ENCODE data around the gene TFF2.

Gene TFF2

GRCh38 chr21:42306366-42307035 lies 44.3 kb downstream of the TFF2 start:
- no peak for DNase-seq (ENCODE audit: extremely low read depth in 1 of 2, low read depth in 1 of 2)

DNA sequence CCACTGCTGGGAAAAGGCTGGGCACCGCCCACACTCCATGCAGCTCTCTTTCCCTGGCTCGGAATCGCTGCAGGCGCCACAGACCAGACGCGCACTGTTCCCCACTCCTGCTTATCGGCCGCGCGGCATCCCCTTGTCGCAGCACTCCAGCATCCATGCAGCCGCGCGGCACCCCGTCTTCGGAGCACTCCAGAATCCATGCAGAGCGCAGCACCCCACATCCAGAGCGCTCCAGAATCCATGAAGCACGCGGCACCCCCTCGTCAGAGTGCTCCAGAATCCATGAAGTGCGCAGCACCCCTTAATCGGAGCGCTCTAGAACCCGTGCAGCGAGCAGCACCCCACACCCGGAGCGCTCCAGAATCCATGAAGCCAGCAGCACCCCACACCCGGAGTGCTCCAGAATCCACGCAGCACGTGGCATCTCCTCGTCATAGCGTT lies 45.1 kb downstream of the TFF2 start:
- no peak for DNase-seq (ENCODE audit: extremely low read depth in 1 of 2, low read depth in 1 of 2)

DNA sequence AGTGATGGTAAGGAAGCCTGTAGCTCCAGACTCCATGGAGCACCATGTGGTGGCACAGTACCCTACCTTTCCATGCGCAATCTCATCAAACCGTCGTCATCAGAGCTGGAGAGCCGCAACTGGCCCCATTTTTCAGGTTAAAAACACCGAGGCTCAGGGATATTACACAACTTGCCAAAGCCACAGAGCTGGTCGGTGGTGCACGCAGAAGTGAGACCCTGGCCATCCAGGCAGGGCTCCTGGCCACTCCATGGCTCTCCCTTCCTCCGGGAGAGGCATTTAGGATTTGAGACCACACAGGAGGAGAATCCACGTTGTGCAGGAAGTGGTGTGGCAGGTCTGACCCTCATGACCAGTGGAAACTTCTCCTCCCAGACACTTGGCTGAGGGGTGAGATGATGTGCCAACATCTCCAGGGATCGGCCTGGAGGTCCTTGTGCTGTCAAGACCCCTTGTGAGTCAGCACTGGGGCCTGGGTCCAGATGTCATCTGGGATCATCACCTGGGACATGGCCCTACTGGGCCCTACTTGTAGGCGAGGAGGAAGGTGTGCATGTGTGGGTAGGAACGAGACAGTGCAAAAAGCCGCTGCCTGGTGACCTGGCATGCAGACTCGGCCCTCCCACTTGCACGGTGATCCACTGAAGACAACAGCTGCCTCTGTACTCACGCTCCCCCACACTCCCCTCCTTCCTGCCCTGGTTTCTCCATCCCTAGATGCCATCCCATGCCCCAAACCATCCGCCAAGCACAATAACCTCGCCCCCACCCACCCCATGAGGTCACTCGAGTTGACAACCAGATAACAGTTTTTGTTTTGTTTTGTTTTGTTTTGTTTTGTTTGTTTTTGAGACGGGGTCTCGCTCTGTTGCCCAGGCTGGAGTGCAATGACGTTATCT lies 46.0 kb downstream of the TFF2 start:
- no peak for DNase-seq (ENCODE audit: extremely low read depth in 1 of 2, low read depth in 1 of 2)

DNA sequence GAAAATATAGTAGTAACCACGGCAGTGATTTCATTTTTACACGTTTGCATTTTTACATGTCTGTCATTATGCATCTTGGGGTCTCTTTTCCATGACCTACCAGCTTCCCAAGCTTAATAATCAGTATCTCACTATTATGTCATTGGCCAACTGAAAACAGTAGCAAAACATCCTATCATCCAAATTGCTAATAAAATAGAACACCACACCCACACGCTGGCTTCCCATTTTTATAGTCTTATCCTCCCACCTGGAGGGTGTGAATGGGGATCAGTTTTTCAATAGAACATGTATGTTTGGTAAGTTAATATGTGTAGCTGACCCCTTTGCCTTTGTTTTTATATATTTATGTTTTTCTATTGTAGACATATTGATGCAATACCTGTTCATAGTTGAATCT lies 47.4 kb downstream of the TFF2 start:
- DNase-seq (ENCODE audit: extremely low read depth in 1 of 2, low read depth in 1 of 2) = no peak

DNA sequence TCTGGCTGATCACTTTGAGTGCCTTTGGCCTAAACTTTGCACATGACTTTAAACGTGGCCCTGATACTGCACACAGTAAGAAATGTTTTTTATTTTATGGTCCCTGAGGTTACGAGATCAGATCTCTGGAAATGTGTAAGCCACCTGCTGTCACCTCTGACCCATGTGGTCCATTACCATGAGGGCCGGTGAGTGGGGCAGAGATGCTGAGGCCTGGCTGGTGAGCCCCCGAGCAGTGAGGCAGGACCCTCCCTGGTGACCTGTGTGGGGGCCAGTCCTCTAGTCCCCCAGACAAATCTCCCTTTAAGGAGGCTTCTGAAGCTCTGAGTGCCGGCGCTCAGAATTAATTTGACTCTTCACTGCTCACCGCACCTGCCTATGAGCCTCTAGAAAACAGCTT lies 48.0 kb downstream of the TFF2 start:
- DNase-seq (ENCODE audit: extremely low read depth in 1 of 2, low read depth in 1 of 2) = no peak

GRCh38 chr21:42302076-42302650 lies 48.6 kb downstream of the TFF2 start:
- no peak for DNase-seq (ENCODE audit: extremely low read depth in 1 of 2, low read depth in 1 of 2)

- DNase-seq (ENCODE audit: extremely low read depth in 1 of 2, low read depth in 1 of 2) = no peak
These were observed 49.3 kb downstream of the TFF2 start for GRCh38 chr21:42301371-42302075.

DNA sequence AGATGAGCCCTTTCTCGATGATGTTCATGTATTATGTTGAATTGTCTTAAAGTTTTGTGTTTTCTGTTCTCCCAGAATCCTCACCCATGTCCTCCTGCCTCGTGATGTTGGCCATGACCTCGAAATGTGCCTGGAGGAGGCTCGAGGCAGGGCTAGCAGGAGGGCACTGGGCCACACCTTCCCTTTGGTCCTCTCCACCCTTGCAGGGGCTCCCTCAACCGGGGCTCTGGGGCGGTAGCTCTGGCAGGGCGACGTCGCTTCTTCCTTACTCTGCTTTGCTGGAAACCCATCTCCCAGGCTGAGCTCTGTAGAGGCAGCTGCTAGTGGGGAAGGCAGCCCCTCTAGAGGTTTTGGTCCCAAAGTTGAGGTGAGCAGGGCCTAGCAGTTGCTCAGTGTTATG lies 49.8 kb downstream of the TFF2 start:
- no peak for DNase-seq (ENCODE audit: extremely low read depth in 1 of 2, low read depth in 1 of 2)

GRCh38 chr21:42300045-42300583 lies 50.7 kb downstream of the TFF2 start:
- DNase-seq (ENCODE audit: extremely low read depth in 1 of 2, low read depth in 1 of 2) = no peak

GRCh38 chr21:42299324-42300044 lies 51.3 kb downstream of the TFF2 start:
- DNase-seq (ENCODE audit: extremely low read depth in 1 of 2, low read depth in 1 of 2) = no peak

DNA sequence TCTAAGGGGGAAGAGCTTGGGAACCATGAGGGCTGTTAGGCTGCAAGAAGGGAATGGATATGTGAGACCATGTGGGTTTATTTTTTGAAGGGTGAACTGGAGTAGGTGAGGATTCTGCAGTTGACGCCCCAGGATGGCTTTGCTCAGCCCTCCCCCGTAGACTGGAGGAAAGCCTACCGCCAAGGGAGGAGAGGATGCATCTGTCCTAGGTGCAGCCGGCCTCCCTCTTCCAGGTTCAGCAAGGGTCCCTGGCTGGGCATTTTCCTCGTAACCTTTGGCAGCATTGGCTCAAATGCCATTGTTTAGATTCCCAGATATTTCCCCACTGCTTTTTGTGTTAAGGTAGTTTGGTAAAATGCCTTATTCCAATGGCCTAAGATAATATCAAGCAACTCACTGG lies 52.1 kb downstream of the TFF2 start:
- DNase-seq (ENCODE audit: extremely low read depth in 1 of 2, low read depth in 1 of 2) = no peak

GRCh38 chr21:42298237-42298636 lies 52.6 kb downstream of the TFF2 start:
- DNase-seq (ENCODE audit: extremely low read depth in 1 of 2, low read depth in 1 of 2) = no peak

DNA sequence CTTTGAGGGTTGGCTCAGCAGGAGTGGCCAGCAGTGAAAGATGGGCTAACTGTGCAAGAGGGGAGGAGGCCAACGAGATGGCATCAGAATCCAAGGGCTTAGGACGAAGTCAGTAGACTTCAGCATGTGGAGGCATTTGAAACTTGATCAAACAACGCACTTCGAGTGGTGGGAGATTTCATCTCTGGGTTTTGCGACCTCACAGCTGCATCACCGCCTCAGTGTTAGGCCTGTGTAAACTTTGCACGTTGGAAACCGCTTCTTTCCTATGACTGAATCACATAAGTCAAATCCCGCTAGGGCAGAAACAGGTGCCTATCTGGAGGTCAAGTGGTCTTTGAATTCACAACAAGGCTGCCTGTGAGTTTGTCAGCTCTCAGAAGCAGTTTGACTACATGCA lies 53.4 kb downstream of the TFF2 start:
- DNase-seq (ENCODE audit: extremely low read depth in 1 of 2, low read depth in 1 of 2) = no peak

DNA sequence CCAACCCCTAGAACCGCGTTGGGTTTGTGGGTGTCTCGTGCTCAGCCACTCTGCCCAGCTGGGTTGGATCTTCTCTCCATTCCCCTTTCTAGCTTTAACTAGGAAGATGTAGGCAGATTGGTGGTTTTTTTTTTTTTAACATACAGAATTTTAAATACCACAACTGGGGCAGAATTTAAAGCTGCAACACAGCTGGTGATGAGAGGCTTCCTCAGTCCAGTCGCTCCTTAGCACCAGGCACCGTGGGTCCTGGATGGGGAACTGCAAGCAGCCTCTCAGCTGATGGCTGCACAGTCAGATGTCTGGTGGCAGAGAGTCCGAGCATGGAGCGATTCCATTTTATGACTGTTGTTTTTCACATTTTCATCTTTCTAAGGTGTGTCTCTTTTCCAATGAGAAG lies 54.3 kb downstream of the TFF2 start:
- no peak for DNase-seq (ENCODE audit: extremely low read depth in 1 of 2, low read depth in 1 of 2)
